ENCODE results near the gene FGD2. TPM values are rescaled to one million over a fixed set of nuclear protein-coding genes. Genes with fewer than 3 reads are reported as not detected.

The FGD2 gene
- total and polyA plus RNA-seq, 10 of the 15 experiments (the other 5 are each of a cell fraction or from before 2014, with no cell fraction given), result 5.2 to 88.1 (median 33.2) TPM

GRCh38 chr6:37077905-37078296 lies 72.4 kb downstream of the FGD2 start:
- Histone ChIP-seq H3K36me3 (ENCODE audit: control insufficient read depth in 2 of 2, insufficient read depth in 2 of 2, low read length in 1 of 2) (no peaks in the 10 kb centered on the region), H3K4me1 (ENCODE audit: control insufficient read depth, insufficient read depth, low read length) (no peaks in the 10 kb centered on the region), H3K79me2 (ENCODE audit: control insufficient read depth, insufficient read depth, low read length) (no peaks in the 10 kb centered on the region), H3K9ac (ENCODE audit: control insufficient read depth, insufficient read depth, low read length) (no peak overlapping the region), H3K9me3 (replicated peaks; ENCODE audit: control insufficient read depth, insufficient read depth, low read length) (no peaks in the 10 kb centered on the region; the same call in 2 of the 3 replicates), H3K27me3 (replicated peaks in 1 of 2; ENCODE audit: control insufficient read depth in 2 of 2, insufficient read depth in 2 of 2, low read length in 1 of 2) (no peaks in the 10 kb centered on the region; a peak in 2 of 4 replicates), H3K4me2 (ENCODE audit: control insufficient read depth, insufficient read depth) (no peak overlapping the region), H3K4me3 (no peak overlapping the region), H4K20me1 (ENCODE audit: control insufficient read depth, insufficient read depth) (no peaks in the 10 kb centered on the region), H3K27ac (ENCODE audit: control insufficient read depth, insufficient read depth) (no peak overlapping the region), H2AFZ (ENCODE audit: control insufficient read depth, low read depth, low read length) (no peak overlapping the region)
- ChIA-PET SMC1A (ENCODE audit: uncharacterized antibody, unreplicated experiment) (no interaction called here), POLR2A (no interaction called here), RAD21 (ENCODE audit: unreplicated experiment) (no interaction called here), CTCF (no interaction called here)
- FAIRE-seq (no peak), ATAC-seq (no peak), DNase-seq (ENCODE audit: low read depth, low spot score) (no peak)
- in situ Hi-C loops (cut with MboI), result no loop called here
- intact Hi-C loops (cut with micrococcal nuclease; ENCODE audit: unreplicated experiment), result no loop called here
- no TSS peak for BruUV-seq (replicated peaks)
- WGBS (ENCODE audit: insufficient coverage, insufficient replicate concordance, low lambda C conversion rate, missing lambda C conversion rate), result 76% methylated on average over 12 of the region's 12 CpGs
- TF ChIP-seq KLF5 (IDR thresholded peaks at IDR 0.05; ENCODE audit: partially characterized antibody), result no peak
- TF ChIP-seq PBX3 (IDR thresholded peaks at IDR 0.05; ENCODE audit: insufficient replicate concordance, low read depth, low read length), result no peak
- TF ChIP-seq IKZF1 (conservative IDR thresholded peaks at IDR 0.05), result no peak
- TF ChIP-seq ZBTB40 (IDR thresholded peaks at IDR 0.05; ENCODE audit: borderline replicate concordance), result no peak
- TF ChIP-seq MYC (IDR thresholded peaks at IDR 0.05; ENCODE audit: insufficient read depth, insufficient read length, insufficient replicate concordance, low read length, severe bottlenecking), result no peak
- TF ChIP-seq ASH2L (IDR thresholded peaks at IDR 0.05; ENCODE audit: borderline replicate concordance, low read depth), result no peak
- no peak for TF ChIP-seq CBFB (IDR thresholded peaks at IDR 0.05; ENCODE audit: low read depth)
- no peak for TF ChIP-seq EGR1 (IDR thresholded peaks at IDR 0.05; ENCODE audit: borderline replicate concordance in 1 of 2, low read depth in 2 of 2, low read length in 2 of 2)
- TF ChIP-seq SMC3 (IDR thresholded peaks at IDR 0.05; ENCODE audit: borderline replicate concordance, low read length), result no peak
- TF ChIP-seq CREB1 (IDR thresholded peaks at IDR 0.05; ENCODE audit: low read depth), result no peak
- TF ChIP-seq CHD4 (IDR thresholded peaks at IDR 0.05), result no peak
- TF ChIP-seq MTA2 (IDR thresholded peaks at IDR 0.05; ENCODE audit: low read depth), result no peak
- TF ChIP-seq ZBTB33 (IDR thresholded peaks at IDR 0.05), result no peak
- no peak for TF ChIP-seq HDAC6 (IDR thresholded peaks at IDR 0.05; ENCODE audit: unreplicated experiment)
- no peak for TF ChIP-seq ZNF384 (IDR thresholded peaks at IDR 0.05; ENCODE audit: borderline replicate concordance, low read depth, low read length)
- no peak for TF ChIP-seq TCF12 (IDR thresholded peaks at IDR 0.05; ENCODE audit: low read depth, low read length)
- no peak for TF ChIP-seq STAT3 (IDR thresholded peaks at IDR 0.05; ENCODE audit: low read depth, low read length)
- no peak for TF ChIP-seq EP300 (IDR thresholded peaks at IDR 0.05; ENCODE audit: borderline replicate concordance in 1 of 2, control insufficient read depth in 1 of 2, low read depth in 2 of 2, low read length in 2 of 2)
